ENCODE results near the gene TRAPPC2L. TPM values are rescaled to one million over a fixed set of nuclear protein-coding genes. Genes with fewer than 3 reads are reported as not detected.

The TRAPPC2L gene
- total and polyA plus RNA-seq, 2 experiments from 2014 or later, result 59.3 to 167 TPM

- Mint-ChIP-seq H3K4me1 (no peaks in the 10 kb centered on the region; the same call in 2 of the 3 replicates), H3K27me3 (ENCODE audit: insufficient read depth, low read depth, poor library complexity) (peaks cover 2% of the 10 kb centered on the region), H3K36me3 (ENCODE audit: low read depth) (peaks cover 3% of the 10 kb centered on the region; the same call in 2 of the 3 replicates), H3K4me3 (no peak overlapping the region), H3K27ac (no peak overlapping the region), H3K9me3 (no peaks in the 10 kb centered on the region; the same call in 2 of the 3 replicates)
- Histone ChIP-seq H2AFZ (no peak overlapping the region), H3K27me3 (ENCODE audit: insufficient read depth) (no peaks in the 10 kb centered on the region), H3K4me1 (ENCODE audit: insufficient read depth) (no peaks in the 10 kb centered on the region), H3K27ac (ENCODE audit: low read depth) (no peak overlapping the region), H3K4me2 (no peak overlapping the region), H3K36me3 (ENCODE audit: insufficient read depth) (no peaks in the 10 kb centered on the region), H3K4me3 (no peak overlapping the region), H4K20me1 (replicated peaks; ENCODE audit: insufficient read depth) (no peaks in the 10 kb centered on the region), H3K79me2 (replicated peaks; ENCODE audit: insufficient read depth) (no peaks in the 10 kb centered on the region), H3K9me2 (ENCODE audit: insufficient read depth) (no peaks in the 10 kb centered on the region), H3F3A (replicated peaks; ENCODE audit: low read depth) (no peaks in the 10 kb centered on the region)
- ATAC-seq, result no peak
- peak in 1 of 2 experiments; percentile 26; a peak in 2 of 4 replicates for TF ChIP-seq CTCF (conservative IDR thresholded peaks at IDR 0.05; ENCODE audit: low read depth in 2 of 2)
- no peak for TF ChIP-seq EZH2phosphoT487 (IDR thresholded peaks at IDR 0.05; ENCODE audit: unreplicated experiment)
- no peak for TF ChIP-seq ZNF114 (CRISPR knock-in tag; IDR thresholded peaks at IDR 0.05)
- DNase-seq (ENCODE audit: low spot score), result no peak
Observed at GRCh38 chr16:88824256-88825077, 32.5 kb upstream of the TRAPPC2L start.

- Mint-ChIP-seq H3K27me3 (ENCODE audit: insufficient read depth, low read depth, poor library complexity) (peaks cover 5% of the 10 kb centered on the region), H3K36me3 (ENCODE audit: low read depth) (peaks cover 3% of the 10 kb centered on the region; the same call in 2 of the 3 replicates), H3K9me3 (no peaks in the 10 kb centered on the region; the same call in 2 of the 3 replicates), H3K4me3 (no peak overlapping the region), H3K4me1 (no peaks in the 10 kb centered on the region; the same call in 2 of the 3 replicates), H3K27ac (no peak overlapping the region)
- no peaks in the 10 kb centered on the region for H4K20me1 ChIP-seq (replicated peaks; ENCODE audit: insufficient read depth)
- no peaks in the 10 kb centered on the region for H3K4me1 ChIP-seq (ENCODE audit: insufficient read depth)
- H3K9me2 ChIP-seq (ENCODE audit: insufficient read depth), result no peaks in the 10 kb centered on the region
- H3K27me3 ChIP-seq (ENCODE audit: insufficient read depth), result no peaks in the 10 kb centered on the region
- ATAC-seq (no peak), DNase-seq (ENCODE audit: low spot score) (no peak)
- no peaks in the 10 kb centered on the region for H3F3A ChIP-seq (replicated peaks; ENCODE audit: low read depth)
- H3K4me3 ChIP-seq, result no peak overlapping the region
- H2AFZ ChIP-seq, result no peak overlapping the region
- H3K27ac ChIP-seq (ENCODE audit: low read depth), result no peak overlapping the region
- no peaks in the 10 kb centered on the region for H3K36me3 ChIP-seq (ENCODE audit: insufficient read depth)
- no peak overlapping the region for H3K4me2 ChIP-seq
- no peaks in the 10 kb centered on the region for H3K79me2 ChIP-seq (replicated peaks; ENCODE audit: insufficient read depth)
- no peak for TF ChIP-seq EZH2phosphoT487 (IDR thresholded peaks at IDR 0.05; ENCODE audit: unreplicated experiment)
- TF ChIP-seq POLR2AphosphoS5 (IDR thresholded peaks at IDR 0.05; ENCODE audit: low read depth), result no peak
- TF ChIP-seq ETS1 (IDR thresholded peaks at IDR 0.05), result no peak
- TF ChIP-seq CTCF (conservative IDR thresholded peaks at IDR 0.05; ENCODE audit: low read depth in 2 of 2), result no peak
- TF ChIP-seq ZNF114 (CRISPR knock-in tag; IDR thresholded peaks at IDR 0.05), result no peak
- no peak for TF ChIP-seq ZNF462 (CRISPR knock-in tag; IDR thresholded peaks at IDR 0.05)
- no peak for TF ChIP-seq STAT1 (IDR thresholded peaks at IDR 0.05; ENCODE audit: unreplicated experiment)
Observed at GRCh38 chr16:88825146-88825545, 31.8 kb upstream of the TRAPPC2L start.
